Kidney epithelial cell (primary cell): ENCODE measurements around the gene CNN1. TPM values are rescaled to one million over a fixed set of nuclear protein-coding genes. Genes with fewer than 3 reads are reported as not detected.

Experiments used
- DNase-seq: peaks from one replicate; pipeline ENCODE4 v3.0.0-alpha.2; 2010; ENCODE audit warnings: low read depth
- H3K27me3 ChIP-seq: 2 replicates; pipeline ENCODE4 v1.6.0; 2011; ENCODE audit warnings: low read length; ENCODE audit not compliant: control insufficient read depth, insufficient read depth
- H3K36me3 ChIP-seq: 2 replicates; pipeline ENCODE4 v1.5.1; 2011; ENCODE audit warnings: low read length; ENCODE audit not compliant: control insufficient read depth, insufficient read depth
- H3K4me3 ChIP-seq: 2 replicates; pipeline ENCODE4 v1.5.1; 2011; ENCODE audit warnings: low read depth, mild to moderate bottlenecking, control low read depth, low read length
- CTCF ChIP-seq: IDR thresholded peaks from 2 replicates; pipeline ENCODE4 v1.5.1; 2011; ENCODE audit warnings: mild to moderate bottlenecking, moderate library complexity, low read length, control low read depth, inconsistent platforms; ENCODE audit not compliant: insufficient read depth, poor library complexity, severe bottlenecking
- total RNA-seq: library from RNA; depleted of rRNA; stranded (reverse); fragments of >200 nt; gene quantifications from 2 replicates; pipeline ENCODE4 v1.2.3, GENCODE V29; 2015

CNN1 gene
- total RNA-seq, 1 donor from 2014 or later = 14.5 TPM

DNA sequence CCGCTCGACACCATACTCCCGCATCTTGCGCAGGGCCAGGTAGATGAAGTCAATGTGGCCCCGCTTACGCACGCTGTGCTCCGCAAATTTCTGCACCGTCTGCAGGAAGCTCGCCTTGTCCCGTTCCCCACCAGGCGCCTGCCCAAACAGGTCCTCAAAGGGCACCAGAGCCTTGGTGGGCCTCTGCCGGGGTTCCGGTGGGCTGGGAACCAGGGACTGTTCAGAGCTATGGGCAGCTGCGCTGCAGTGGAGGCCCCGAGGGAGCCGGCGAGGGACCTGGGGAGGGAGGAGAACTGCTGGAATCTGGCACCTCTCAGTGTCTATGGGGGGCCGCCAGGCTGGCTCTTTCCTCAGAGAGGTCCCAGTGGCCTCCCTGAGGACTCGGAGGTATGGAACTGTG lies 24.7 kb upstream of the CNN1 start:
- TF ChIP-seq CTCF = no peak
- no peak overlapping the region for H3K4me3 ChIP-seq
- DNase-seq = no peak
- no peaks in the 10 kb centered on the region for H3K27me3 ChIP-seq
- no peaks in the 10 kb centered on the region for H3K36me3 ChIP-seq

GRCh38 chr19:11519138-11519537 lies 19.5 kb upstream of the CNN1 start:
- no peak for DNase-seq
- Histone ChIP-seq H3K27me3 (no peaks in the 10 kb centered on the region), H3K4me3 (no peak overlapping the region), H3K36me3 (no peaks in the 10 kb centered on the region)
- TF ChIP-seq CTCF = no peak

DNA sequence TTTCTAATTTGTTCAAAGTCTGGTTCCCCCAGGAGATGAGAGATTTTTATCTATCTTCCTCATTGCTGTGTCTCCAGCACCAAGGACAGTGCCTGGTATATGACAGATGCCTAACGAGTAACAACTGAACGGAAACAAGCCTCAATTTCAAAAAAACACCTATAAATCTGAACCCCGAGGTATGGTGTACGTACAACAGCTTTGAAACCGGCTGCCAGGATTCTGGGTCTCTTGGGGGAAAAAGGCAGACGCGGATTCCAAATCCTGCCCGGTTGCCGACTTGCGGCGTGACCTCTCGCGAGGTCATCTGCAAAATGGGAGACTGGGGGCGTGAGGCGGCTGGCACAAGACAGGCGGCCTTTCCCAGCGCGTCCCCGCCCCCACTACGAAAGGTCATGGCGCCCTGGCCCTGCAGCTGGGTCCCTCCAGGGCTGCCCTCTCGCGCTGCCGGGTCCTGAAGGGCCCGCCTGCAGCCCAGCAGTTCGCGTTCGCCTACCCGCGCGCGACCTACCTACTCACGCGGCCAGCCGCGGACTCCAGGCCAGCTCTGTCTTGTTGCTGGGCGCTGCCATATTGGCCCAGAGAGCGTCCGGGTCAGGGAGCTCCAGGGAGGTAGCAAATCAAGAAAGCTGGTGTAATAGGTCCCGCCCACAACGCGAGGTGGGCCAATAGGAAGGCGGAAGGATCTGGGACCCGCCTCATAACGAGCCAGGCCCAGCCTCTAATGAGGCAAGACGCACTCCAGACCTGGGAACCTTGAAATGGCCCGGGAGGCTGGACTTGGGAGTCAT lies 9.9 kb upstream of the CNN1 start, which contains the start of gene ECSIT:
Gene ECSIT, minus strand, starts transcription at position 584 of the 791 bp plus-strand sequence. CDS start 9,964 bp downstream, outside the sequence.
- Histone ChIP-seq H3K4me3 (peak within 1 kb of the TSS; percentile 61), H3K36me3 (no peaks in the 10 kb centered on the region), H3K27me3 (no peaks in the 10 kb centered on the region)
- DNase-seq = peak; percentile 95
- TF ChIP-seq CTCF = no peak

GRCh38 chr19:11530432-11530831 lies 8.2 kb upstream of the CNN1 start:
- no peaks in the 10 kb centered on the region for H3K36me3 ChIP-seq
- TF ChIP-seq CTCF = peak; percentile 23
- H3K27me3 ChIP-seq = no peaks in the 10 kb centered on the region
- DNase-seq = no peak
- H3K4me3 ChIP-seq = no peak overlapping the region

- no peak for TF ChIP-seq CTCF
- Histone ChIP-seq H3K27me3 (peaks cover 3% of the 10 kb centered on the region), H3K4me3 (no peak overlapping the region), H3K36me3 (no peaks in the 10 kb centered on the region)
- no peak for DNase-seq
Measured at GRCh38 chr19:11534538-11534937, 4.1 kb upstream of the CNN1 start.

GRCh38 chr19:11534948-11535347 lies 3.7 kb upstream of the CNN1 start:
- no peak overlapping the region for H3K4me3 ChIP-seq
- TF ChIP-seq CTCF = no peak
- H3K36me3 ChIP-seq = no peaks in the 10 kb centered on the region
- no peak for DNase-seq
- H3K27me3 ChIP-seq = peaks cover 5% of the 10 kb centered on the region
